Prostate gland (tissue), 2 donors: ENCODE measurements around the gene BICDL2. TPM values are rescaled to one million over a fixed set of nuclear protein-coding genes. Genes with fewer than 3 reads are reported as not detected.

Experiments
- DNase-seq: peaks from one replicate; pipeline ENCODE4 v3.0.0-alpha.2; 2019; ENCODE audit warnings: low spot score
- H3K27ac ChIP-seq, 2 donors: fragments of 200-600 bp; sonication (generic); 2 replicates each; pipeline ENCODE4 v1.5.1; 2017 to 2019
- H3K27me3 ChIP-seq: fragments of 200-600 bp; sonication (generic); replicated peaks from 2 replicates; pipeline ENCODE4 v1.5.1; 2019; ENCODE audit not compliant: insufficient read depth
- H3K36me3 ChIP-seq, 2 donors: fragments of 200-600 bp; sonication (generic); 1 replicate in 1 of 2; 2 replicates in 1 of 2; pipeline versions ENCODE4 v1.5.1 to v1.8.1; 2017 to 2019
- H3K4me1 ChIP-seq: fragments of 200-600 bp; sonication (generic); replicated peaks from 2 replicates; pipeline ENCODE4 v1.5.1; 2019
- H3K4me3 ChIP-seq, 2 donors: fragments of 200-600 bp; sonication (generic); 2 replicates each; pipeline ENCODE4 v1.5.1; 2017 to 2019
- H3K9me3 ChIP-seq: fragments of 200-600 bp; sonication (generic); 2 replicates; pipeline ENCODE4 v1.5.1; 2017
- CTCF ChIP-seq, 4 experiments: fragments of 200-600 bp in 2 of 4; fragments of 450-650 bp in 2 of 4; sonication (generic) in 2 of 4; IDR thresholded peaks; 1 replicate in 3 of 4; 2 replicates in 1 of 4; pipeline ENCODE4 v1.5.1; 2016 to 2019; ENCODE audit warnings: antibody characterized with exemption in 4 of 4, mild to moderate bottlenecking in 2 of 4, moderate library complexity in 2 of 4
- POLR2A ChIP-seq: fragments of 450-650 bp; IDR thresholded peaks from one replicate; pipeline ENCODE4 v1.6.1; 2016; ENCODE audit warnings: antibody characterized with exemption, mild to moderate bottlenecking
- POLR2AphosphoS5 ChIP-seq: sonication (generic); formaldehyde crosslinking; IDR thresholded peaks from one replicate; pipeline ENCODE4 v1.6.1; 2017; ENCODE audit warnings: antibody characterized with exemption
- WGBS: methylation state at CpG from one replicate; pipeline ENCODE4 v1.1.5; 2018; 5-methylcytosine and 5-hydroxymethylcytosine counted together
- intact Hi-C: fragments of 100-400 bp; cut with DNase I; formaldehyde crosslinking; loops from one replicate; pipeline ENCODE4 v1.14.2; 2022
- total RNA-seq, 2 donors: library from RNA; depleted of rRNA; stranded (reverse); fragments of >200 nt; gene quantifications; one replicate each; pipeline ENCODE4 v1.1.0, GENCODE V29; 2016

The BICDL2 gene
- total RNA-seq, 2 donors from 2014 or later = 54.6 to 59.6 TPM

GRCh38 chr16:3045758-3046640, 9.3 kb upstream of the BICDL2 start, which contains the start of gene MMP25:
MMP25 (plus strand) TSS chr16:3046561; CDS start chr16:3046918, 357 bp downstream.
- Histone ChIP-seq H3K4me1 (peaks cover 10% of the 10 kb centered on the region), H3K9me3 (no peaks in the 10 kb centered on the region), H3K4me3 (peak within 1 kb of the TSS; percentile 25 to 43), H3K27me3 (peaks cover 2% of the 10 kb centered on the region), H3K27ac (peak within 1 kb of the TSS in 1 of 2 donors; percentile 16), H3K36me3 (no peaks in the 10 kb centered on the region)
- DNase-seq = no peak
- no peak for TF ChIP-seq POLR2A
- TF ChIP-seq CTCF (IDR thresholded peaks at IDR 0.05) = no peak
- TF ChIP-seq POLR2AphosphoS5 = no peak
- WGBS = 1% methylated on average over 54 of the region's 86 CpGs
- intact Hi-C loops = no loop called here

- Histone ChIP-seq H3K36me3 (no peaks in the 10 kb centered on the region), H3K27me3 (peaks cover 2% of the 10 kb centered on the region), H3K9me3 (no peaks in the 10 kb centered on the region), H3K4me3 (no peak overlapping the region), H3K27ac (no peak overlapping the region), H3K4me1 (peaks cover 10% of the 10 kb centered on the region)
- DNase-seq = no peak
- 86% methylated on average over 6 of the region's 6 CpGs for WGBS
- no peak for TF ChIP-seq POLR2AphosphoS5
- TF ChIP-seq CTCF (IDR thresholded peaks at IDR 0.05) = no peak
- no peak for TF ChIP-seq POLR2A
- intact Hi-C loops = no loop called here
Measured at GRCh38 chr16:3044708-3045107, 8.0 kb upstream of the BICDL2 start.

GRCh38 chr16:3042376-3042775, 5.6 kb upstream of the BICDL2 start:
- Histone ChIP-seq H3K4me1 (peaks cover 10% of the 10 kb centered on the region), H3K27ac (no peak overlapping the region), H3K36me3 (no peaks in the 10 kb centered on the region), H3K9me3 (no peaks in the 10 kb centered on the region), H3K27me3 (peaks cover 2% of the 10 kb centered on the region), H3K4me3 (no peak overlapping the region)
- WGBS = 80% methylated on average over 3 of the region's 3 CpGs
- DNase-seq = no peak
- TF ChIP-seq CTCF (IDR thresholded peaks at IDR 0.05) (no peak), POLR2A (no peak), POLR2AphosphoS5 (no peak)
- intact Hi-C loops = no loop called here

- DNase-seq = no peak
- no peaks in the 10 kb centered on the region for H3K36me3 ChIP-seq
- intact Hi-C loops = no loop called here
- WGBS = 67% methylated on average over 5 of the region's 5 CpGs
- H3K4me1 ChIP-seq = no peaks in the 10 kb centered on the region
- no peak overlapping the region for H3K4me3 ChIP-seq
- no peaks in the 10 kb centered on the region for H3K27me3 ChIP-seq
- no peak overlapping the region for H3K27ac ChIP-seq
- TF ChIP-seq CTCF (IDR thresholded peaks at IDR 0.05) (no peak), POLR2AphosphoS5 (no peak), POLR2A (no peak)
- H3K9me3 ChIP-seq = no peaks in the 10 kb centered on the region
Measured at GRCh38 chr16:3038896-3039295, 2.2 kb upstream of the BICDL2 start.

DNA sequence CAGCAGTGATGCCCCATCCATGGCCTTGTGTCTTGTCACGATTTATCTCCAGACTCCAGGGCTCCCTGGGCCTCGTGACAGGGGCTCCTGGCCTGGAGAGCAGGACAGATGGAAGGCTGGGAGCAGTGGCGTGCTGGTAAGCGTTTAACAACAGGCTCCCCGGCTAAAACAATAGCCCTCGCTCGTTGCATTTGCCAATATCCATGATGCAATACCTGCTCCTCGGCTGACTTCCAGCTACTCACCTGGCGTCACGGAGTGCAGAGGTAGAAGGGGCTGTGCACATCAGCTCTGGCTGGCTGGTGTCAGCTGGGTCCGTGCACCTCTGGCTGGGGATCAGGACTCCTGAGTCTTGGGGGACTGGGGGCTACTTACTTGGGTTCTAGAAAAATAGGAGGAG, 1.5 kb upstream of the BICDL2 start:
- no peaks in the 10 kb centered on the region for H3K4me1 ChIP-seq
- no peak for TF ChIP-seq CTCF (IDR thresholded peaks at IDR 0.05)
- peak; percentile 40 for TF ChIP-seq POLR2AphosphoS5
- peak; percentile 74 for DNase-seq
- H3K27me3 ChIP-seq = no peaks in the 10 kb centered on the region
- H3K9me3 ChIP-seq = no peaks in the 10 kb centered on the region
- no peak overlapping the region for H3K4me3 ChIP-seq
- 30% methylated on average over 11 of the region's 11 CpGs for WGBS
- no peak overlapping the region for H3K27ac ChIP-seq
- H3K36me3 ChIP-seq = no peaks in the 10 kb centered on the region
- intact Hi-C loops = no loop called here
